NCI-H2081 treated with DMSO at 0.1 percent for 48 hours (cell line): ENCODE data around the gene DACT1.

Experiments
- DNase-seq: peaks from one replicate; lab custom pipeline; 2025; lab: John Stamatoyannopoulos, UW

Gene DACT1

DNA sequence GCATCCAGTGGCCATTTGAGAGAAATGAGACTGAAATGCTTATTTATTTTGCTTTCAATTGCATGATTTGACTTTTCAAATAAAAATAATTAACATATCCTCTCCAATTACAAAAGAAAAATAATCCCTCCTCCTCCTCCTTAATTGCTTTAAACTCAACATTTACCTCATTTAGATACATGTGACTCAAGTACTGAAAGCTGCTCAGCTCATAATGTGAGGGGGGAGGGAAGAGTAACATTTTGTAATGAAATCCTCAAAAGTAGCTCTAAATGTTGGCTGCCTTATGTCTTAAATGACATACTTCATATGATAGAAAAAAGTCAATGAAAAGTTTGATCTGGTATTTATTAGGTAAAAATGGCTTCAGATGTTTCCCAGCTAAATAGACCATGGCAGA lies 29.0 kb downstream of the DACT1 start:
- no peak for DNase-seq

DNA sequence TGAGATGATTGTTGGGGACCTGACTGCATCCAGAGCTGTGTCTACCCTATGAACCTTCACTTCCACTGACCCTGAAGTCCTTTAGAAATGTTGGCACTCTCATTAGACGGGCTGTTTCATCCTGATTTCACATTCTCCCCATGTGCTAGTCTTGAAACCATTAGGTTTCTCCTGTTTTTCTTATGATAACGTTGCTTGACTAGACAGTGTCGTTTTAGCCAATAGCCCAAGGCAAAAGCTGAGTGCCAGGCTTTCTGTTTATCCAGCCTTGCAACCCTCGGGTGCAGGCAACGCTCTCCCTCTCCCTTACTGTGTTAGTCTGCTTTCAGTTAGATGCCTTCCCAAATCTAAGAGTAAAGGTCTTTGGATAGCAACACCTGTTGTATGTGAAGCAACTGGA lies 30.1 kb downstream of the DACT1 start:
- no peak for DNase-seq

DNA sequence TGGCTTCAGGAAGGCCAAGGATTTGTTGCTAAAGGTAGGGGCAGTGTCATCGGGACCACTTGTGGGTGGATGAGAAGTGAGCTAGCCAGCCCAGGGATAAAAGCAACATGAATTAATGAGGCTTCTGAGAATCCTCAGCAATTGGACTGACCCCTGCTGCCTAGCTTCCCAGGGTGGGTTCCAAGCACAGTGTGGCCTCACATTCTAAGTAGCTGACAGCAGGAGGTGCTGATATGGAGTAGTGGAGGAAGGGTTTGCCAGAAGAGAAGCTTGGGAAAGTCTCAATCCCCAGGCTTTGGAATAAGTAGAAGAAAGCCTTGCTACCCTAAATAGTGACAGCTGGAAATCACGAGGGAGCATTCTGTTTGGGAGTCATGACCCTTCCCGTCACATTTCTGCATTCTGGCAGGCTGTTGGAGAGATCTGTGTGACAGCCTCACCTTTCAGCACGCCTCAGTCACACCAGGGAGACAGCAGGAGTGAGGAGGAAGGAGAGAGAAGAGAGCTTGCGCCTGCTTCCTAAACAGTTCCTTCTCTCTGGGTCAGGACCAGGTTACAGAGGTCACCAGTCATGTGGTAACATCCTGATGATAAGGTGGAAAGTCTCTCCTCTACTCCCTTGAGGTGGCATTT lies 31.2 kb downstream of the DACT1 start:
- no peak for DNase-seq

DNA sequence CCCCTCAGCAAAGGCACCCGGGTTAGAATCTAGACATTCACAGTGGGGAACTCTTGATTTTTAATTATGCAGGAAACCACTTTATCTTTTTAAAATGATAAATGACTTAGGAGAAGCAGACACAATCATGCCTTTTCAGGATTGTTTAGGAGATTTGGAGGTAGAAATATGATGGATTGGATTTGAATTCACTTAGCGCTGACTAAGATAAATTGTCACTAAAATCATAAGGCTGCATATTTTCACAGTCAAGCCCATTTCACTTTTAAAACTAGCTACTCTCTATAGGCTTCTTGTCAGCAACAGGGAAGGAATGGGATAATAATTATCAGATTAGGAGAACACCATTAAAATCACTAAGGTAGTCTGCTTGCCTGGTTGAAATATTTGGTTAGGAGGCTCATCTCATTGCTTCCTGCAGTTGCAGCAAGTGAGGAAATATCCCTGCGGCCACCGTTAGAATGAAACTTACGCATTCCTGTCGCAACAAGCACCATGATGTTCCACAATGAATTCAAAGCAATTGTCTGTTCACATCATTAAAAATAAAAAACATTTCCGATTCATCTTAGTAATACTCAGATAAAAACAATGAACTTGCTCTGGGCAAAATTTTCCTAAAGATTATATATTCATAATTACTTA lies 31.9 kb downstream of the DACT1 start:
- no peak for DNase-seq

DNA sequence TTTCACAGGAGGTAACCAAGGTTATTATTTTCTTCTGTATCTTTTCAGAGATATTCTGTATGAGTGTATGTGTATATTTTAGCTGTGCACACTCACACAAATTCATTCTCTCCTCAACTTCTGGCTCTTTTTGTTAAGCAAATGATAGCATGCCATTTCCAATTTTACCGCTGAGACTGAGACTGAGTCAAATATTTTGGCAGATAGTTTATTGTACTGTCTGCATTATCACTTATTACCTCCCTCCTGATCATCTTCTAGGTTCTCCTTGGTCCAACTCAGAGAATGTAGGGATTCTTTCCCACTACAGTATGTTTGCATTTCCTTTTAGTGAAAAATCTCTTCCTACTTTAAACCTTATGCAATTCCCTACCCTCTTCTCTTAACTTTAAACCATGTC lies 33.3 kb downstream of the DACT1 start:
- no peak for DNase-seq

DNA sequence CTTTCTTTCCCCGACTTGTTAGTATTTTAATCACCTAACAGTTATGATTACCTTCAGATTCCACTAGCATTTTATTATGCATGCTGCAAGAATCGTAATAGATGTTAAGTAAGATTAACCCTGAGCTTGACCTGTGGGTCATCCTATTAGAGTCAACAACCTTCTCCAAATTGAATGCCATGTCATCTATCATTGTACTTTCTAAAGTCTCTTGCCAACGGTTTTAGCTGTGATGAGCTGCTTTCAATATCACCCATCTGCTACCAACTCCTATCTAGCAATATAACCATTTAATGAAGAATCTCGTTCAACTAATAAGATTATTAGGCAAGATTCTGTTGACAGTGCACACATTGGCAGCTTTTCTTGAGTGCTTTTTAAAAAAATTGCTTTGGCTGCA lies 33.7 kb downstream of the DACT1 start:
- no peak for DNase-seq

DNA sequence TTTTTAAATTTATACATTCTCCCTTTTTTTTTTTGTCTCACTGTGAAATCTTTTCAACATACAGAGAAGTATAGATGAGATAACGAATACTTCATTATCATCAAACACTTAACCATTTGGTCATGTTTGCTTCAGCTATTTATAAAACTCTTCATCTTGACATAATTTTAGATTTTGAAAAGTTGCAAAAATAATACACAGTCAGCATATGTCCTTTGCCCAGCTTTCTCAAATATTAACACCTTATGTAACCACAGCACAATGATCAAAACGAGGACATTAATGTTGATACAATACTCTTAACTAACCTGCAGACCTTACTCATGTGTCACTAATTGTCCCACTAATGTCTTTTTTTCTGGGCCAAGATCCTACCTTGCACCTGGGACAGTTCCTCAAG lies 36.0 kb downstream of the DACT1 start:
- no peak for DNase-seq

DNA sequence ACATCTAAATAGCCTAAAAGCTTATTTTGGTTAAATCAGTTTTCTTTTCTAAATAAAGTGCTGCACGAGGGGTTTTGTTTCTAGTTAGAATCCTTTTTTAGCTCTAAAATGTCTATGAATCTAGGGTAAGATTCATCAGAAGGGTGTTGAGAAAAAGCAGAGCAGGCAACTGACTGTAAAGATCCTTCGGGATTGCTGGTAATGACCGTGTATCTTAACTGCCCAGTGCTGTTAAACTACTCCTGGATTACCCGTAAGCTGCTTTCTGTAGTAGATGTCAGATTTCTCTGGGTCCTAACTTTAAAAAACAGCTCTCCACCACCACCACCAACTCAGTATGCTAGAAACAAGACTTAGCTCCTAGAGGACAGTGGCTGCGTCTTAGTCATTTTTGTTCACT lies 39.2 kb downstream of the DACT1 start:
- no peak for DNase-seq

DNA sequence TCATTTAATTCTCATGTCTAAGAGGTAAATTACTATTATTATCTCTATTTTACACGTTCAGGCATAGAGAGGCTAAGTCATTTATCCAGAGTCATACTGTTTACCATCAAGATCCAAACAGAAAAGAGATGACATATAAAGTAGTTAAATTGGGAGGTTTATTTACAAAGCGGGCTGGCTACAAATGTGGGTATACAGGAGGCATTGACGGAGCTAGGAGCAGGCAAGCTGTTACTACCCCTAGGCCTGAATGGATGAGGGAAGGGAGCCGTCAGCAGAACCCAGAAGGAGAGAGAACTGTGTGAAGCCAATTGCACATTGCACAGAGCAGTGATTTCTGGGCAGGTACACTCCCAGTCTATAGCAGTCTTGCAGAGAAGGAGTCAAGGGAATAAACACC lies 39.8 kb downstream of the DACT1 start:
- DNase-seq = peak; percentile 96

DNA sequence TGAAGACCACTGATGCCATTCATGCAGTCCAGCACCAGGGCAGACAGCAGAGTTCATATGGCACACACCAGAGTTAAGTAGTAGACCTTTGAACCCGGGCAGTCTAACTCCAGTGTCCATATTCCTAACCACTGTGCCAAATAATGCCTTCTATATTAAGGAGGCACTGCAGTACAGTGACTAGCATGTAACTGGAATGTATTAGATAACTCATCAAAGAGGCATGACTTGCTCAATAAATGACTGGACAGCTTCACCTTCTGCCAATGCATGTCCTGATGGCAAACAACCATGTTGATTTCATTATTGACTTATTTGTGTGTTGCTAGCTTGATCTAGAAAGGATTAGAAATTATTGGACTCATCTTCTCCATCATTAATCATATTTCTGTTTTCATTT lies 40.2 kb downstream of the DACT1 start:
- no peak for DNase-seq

DNA sequence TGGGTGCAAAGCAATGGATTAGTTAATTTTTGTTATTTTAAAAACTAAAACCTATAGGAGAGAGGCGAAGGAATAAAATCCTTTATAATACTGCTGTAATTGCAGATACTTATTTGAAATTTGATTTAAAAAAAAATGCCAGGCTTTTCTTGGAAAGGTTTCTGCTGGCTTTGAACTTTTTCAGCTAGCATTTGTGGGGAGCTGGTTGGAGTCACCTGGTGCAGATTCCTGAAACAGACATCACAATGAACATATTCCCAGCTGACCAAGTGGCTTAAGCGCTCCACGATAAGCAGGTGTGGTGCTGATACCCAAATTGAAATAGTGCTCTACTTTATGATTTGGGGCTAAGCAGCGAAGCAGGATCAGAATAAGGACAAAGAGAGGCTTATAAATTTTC lies 42.9 kb downstream of the DACT1 start:
- DNase-seq = no peak

DNA sequence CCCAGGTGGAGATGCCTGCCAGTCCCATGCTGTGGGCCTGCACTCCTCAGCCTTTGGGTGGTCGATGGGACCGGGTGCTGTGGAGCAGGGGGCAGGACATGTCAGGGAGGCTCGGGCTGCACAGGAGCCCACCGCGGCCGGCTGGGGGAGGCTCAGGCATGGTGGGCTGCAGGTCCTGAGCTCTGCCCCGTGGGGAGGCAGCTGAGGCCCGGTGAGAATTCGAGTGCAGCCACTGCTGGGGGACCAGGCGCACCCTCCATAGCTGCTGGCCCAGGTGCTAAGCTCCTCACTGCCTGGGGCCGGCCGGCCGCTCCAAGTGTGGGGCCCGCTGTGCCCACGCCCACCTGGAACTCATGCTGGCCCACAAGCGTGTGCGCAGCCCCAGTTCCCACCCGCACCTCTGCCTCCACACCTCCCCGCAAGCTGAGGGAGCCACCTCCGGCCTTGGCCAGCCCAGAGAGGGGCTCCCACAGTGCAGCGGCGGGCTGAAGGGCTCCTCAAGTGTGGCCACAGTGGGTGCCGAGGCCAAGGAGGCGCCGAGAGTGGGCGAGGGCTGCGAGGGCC lies 49.6 kb downstream of the DACT1 start:
- no peak for DNase-seq

DNA sequence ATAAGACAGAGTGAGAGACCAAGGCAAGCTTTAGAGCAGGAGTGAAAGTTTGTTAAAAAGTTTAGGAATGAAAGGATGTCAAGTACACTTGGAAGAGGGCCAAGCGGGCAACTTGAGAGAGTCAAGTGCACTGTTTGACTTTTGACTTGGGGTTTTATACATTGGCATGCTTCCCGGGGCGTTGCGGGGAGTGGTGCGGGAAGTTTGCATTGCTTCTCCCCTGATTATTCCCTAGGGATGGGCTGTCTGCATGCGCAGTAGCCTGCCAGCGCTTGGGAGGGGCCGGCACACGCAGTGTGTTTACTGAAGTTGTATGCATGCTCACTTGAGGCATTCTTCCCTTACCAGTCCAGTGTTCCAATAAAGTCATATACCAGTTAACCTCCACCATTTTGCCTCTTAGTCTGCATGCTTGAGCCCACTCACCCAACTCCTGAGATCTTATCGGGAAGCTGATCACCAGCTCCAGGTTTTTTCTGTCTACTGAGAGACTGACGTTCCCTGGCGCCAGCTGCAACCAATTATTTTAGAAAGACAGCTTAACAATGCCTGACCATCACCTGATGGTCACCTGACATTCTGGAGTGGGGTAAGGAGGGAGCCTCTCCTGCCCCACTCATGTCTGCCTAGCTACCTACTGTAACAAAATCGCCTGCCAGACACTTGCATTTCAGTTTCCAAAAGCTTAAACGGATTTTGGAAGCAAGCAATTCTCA lies 53.2 kb downstream of the DACT1 start:
- no peak for DNase-seq

DNA sequence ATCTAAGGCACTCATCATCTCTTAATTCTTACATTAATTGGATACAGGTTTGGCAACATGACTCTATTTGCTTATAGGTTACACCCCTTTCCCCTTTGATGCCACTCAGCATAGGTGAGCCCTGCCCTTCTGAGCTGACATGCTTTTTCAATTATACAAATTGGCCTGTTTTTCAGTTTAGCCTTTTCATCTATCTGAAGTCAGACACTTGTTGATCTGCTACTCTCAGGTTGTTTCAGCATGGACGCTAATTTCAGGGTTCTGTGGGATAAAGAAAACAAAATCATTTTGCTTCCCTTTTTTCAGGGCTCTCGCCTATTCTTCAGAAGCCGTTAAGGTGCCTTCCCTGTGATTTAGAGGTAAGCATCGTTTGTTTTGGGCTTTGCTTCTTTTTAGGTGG lies 55.3 kb downstream of the DACT1 start:
- no peak for DNase-seq

DNA sequence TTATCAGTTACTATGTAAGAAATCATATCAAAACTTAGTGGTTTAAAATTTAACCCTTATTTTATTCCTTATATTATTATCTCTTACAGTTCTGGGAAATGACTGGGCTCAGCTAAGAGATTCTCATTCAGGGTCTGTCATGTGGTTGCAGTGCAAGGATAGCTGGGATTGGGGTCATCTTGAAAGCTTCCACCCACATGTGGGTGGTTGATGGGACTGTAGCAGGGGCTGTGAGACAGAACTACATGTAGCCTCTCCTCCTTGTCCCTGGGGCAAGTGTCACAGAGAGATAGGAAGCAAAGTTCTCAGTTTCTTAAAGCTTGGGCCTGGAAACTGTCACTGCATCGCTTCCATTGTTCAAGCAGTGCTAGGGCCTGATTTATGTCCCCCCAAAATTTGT lies 57.8 kb downstream of the DACT1 start:
- DNase-seq = no peak

DNA sequence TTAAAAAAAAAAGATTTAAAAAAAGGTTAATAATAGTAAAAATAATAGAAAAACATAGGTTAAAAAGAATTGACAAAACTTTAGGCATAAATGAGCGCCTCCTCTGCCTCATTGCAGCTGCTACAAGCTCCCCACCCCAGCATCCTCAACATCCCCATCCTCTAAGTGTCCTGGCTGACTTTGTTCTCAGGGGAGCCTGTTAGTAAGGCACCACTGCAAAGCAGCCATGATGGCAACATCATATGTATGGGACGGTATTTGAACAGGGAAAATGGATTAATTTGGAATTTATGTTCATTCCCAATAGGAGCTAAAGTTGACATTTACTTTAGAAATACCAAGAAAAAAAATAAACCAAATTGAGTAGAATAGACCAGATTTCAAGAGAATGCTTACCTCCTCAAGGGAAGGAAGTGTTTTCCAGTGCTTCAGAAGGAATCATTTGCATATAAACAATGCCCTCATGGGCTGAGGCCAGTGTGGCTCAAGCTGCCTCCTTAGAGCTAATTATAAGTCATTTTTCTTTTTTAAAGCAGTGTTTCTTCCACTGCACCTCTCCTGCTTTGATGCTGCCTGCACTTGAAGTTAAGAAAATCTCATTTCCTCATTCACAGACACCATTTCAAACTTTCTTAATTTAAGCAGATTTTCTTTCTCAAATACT lies 59.6 kb downstream of the DACT1 start:
- DNase-seq = no peak
